Lung microvascular endothelial cell (primary cell): ENCODE measurements around the gene GPR156. TPM values are rescaled to one million over a fixed set of nuclear protein-coding genes. Genes with fewer than 3 reads are reported as not detected.
A peak's percentile ranks its signal among the peaks of the same experiment; 100 is the strongest.

Experiments
- DNase-seq, 2 donors: peaks; one replicate each; pipeline versions ENCODE4 v3.0.0 to v3.0.0-alpha.2; 2010; ENCODE audit warnings: low read depth in 2 of 2
- total RNA-seq: library from RNA; depleted of rRNA; stranded (reverse); fragments of >200 nt; gene quantifications from 2 replicates; pipeline ENCODE4 v1.2.1, GENCODE V29; 2014

The GPR156 gene
- total RNA-seq, 1 donor from 2014 or later = not detected

- DNase-seq = no peak
These were observed 88.7 kb downstream of the GPR156 start for GRCh38 chr3:120196333-120196732.

- no peak for DNase-seq
These were observed 91.5 kb downstream of the GPR156 start for GRCh38 chr3:120193554-120193953.

GRCh38 chr3:120192579-120192978 is 92.4 kb downstream of the GPR156 start:
- no peak for DNase-seq

- no peak for DNase-seq
These were observed 92.9 kb downstream of the GPR156 start for GRCh38 chr3:120192159-120192558.

GRCh38 chr3:120182613-120183511 is 102.2 kb downstream of the GPR156 start:
- DNase-seq = peak; percentile 55 to 68

GRCh38 chr3:120181632-120182031 is 103.4 kb downstream of the GPR156 start:
- DNase-seq = no peak

GRCh38 chr3:120180731-120181412 is 104.2 kb downstream of the GPR156 start:
- DNase-seq = no peak

- DNase-seq = peak in 1 of 2 donors; percentile 20
These were observed 107.2 kb downstream of the GPR156 start for GRCh38 chr3:120177707-120178306.

- peak in 1 of 2 donors; percentile 81 for DNase-seq
These were observed 107.9 kb downstream of the GPR156 start for GRCh38 chr3:120177151-120177550.

- DNase-seq = no peak
These were observed 110.0 kb downstream of the GPR156 start for GRCh38 chr3:120174811-120175539.

- DNase-seq = no peak
These were observed 111.9 kb downstream of the GPR156 start for GRCh38 chr3:120173056-120173675.

GRCh38 chr3:120172070-120172469 is 113.0 kb downstream of the GPR156 start:
- no peak for DNase-seq

GRCh38 chr3:120171134-120171873 is 113.7 kb downstream of the GPR156 start:
- no peak for DNase-seq

- DNase-seq = peak in 1 of 2 donors; percentile 37
These were observed 114.8 kb downstream of the GPR156 start for GRCh38 chr3:120170223-120170622.

- no peak for DNase-seq
These were observed 115.6 kb downstream of the GPR156 start for GRCh38 chr3:120169407-120169806.

GRCh38 chr3:120168611-120169010 is 116.4 kb downstream of the GPR156 start:
- DNase-seq = no peak

GRCh38 chr3:120168038-120168437 is 117.0 kb downstream of the GPR156 start:
- DNase-seq = no peak

- DNase-seq = no peak
These were observed 117.5 kb downstream of the GPR156 start for GRCh38 chr3:120167488-120167887.

GRCh38 chr3:120163816-120164215 is 121.2 kb downstream of the GPR156 start:
- DNase-seq = no peak

GRCh38 chr3:120163026-120163425 is 122.0 kb downstream of the GPR156 start:
- no peak for DNase-seq
